GM18507 (cell line): ENCODE data around the gene TMPRSS13.

Experiments used
- DNase-seq: peaks from one replicate; pipeline ENCODE4 v3.0.0; 2011; ENCODE audit warnings: low read depth; ENCODE audit not compliant: insufficient read length; ENCODE audit errors: extremely low spot score
- FAIRE-seq: peaks from 2 replicates; lab custom pipeline; 2011; peaks lifted over from hg19 to GRCh38; lab: Jason Lieb, UNC

The TMPRSS13 gene

GRCh38 chr11:117917591-117918151 lies 11.5 kb downstream of the TMPRSS13 start:
- no peak for FAIRE-seq
- no peak for DNase-seq

GRCh38 chr11:117916956-117917355 lies 12.2 kb downstream of the TMPRSS13 start:
- DNase-seq (no peak), FAIRE-seq (no peak)

GRCh38 chr11:117915672-117916235 lies 13.4 kb downstream of the TMPRSS13 start:
- DNase-seq (no peak), FAIRE-seq (no peak)

- no peak for FAIRE-seq
Measured at GRCh38 chr11:117914991-117915618, 14.1 kb downstream of the TMPRSS13 start.

GRCh38 chr11:117914398-117914761 lies 14.8 kb downstream of the TMPRSS13 start:
- no peak for FAIRE-seq

More at GRCh38 chr11:117914991-117915618, 14.1 kb downstream of the TMPRSS13 start:
- DNase-seq: no peak

GRCh38 chr11:117913736-117914397 lies 15.3 kb downstream of the TMPRSS13 start:
- DNase-seq (no peak), FAIRE-seq (no peak)

More at GRCh38 chr11:117914398-117914761, 14.8 kb downstream of the TMPRSS13 start:
- no peak for DNase-seq

GRCh38 chr11:117912497-117912896 lies 16.7 kb downstream of the TMPRSS13 start:
- no peak for DNase-seq
- no peak for FAIRE-seq

GRCh38 chr11:117911694-117912093 lies 17.5 kb downstream of the TMPRSS13 start:
- FAIRE-seq: no peak
- no peak for DNase-seq

- FAIRE-seq (no peak), DNase-seq (no peak)
Measured at GRCh38 chr11:117910941-117911655, 18.1 kb downstream of the TMPRSS13 start.

GRCh38 chr11:117910525-117910924 lies 18.7 kb downstream of the TMPRSS13 start:
- DNase-seq: no peak
- FAIRE-seq: no peak

- no peak for DNase-seq
- no peak for FAIRE-seq
Measured at GRCh38 chr11:117909611-117910382, 19.4 kb downstream of the TMPRSS13 start.

- FAIRE-seq: no peak
- DNase-seq: no peak
Measured at GRCh38 chr11:117908959-117909610, 20.1 kb downstream of the TMPRSS13 start.

GRCh38 chr11:117908109-117908895 lies 20.9 kb downstream of the TMPRSS13 start:
- DNase-seq: no peak

GRCh38 chr11:117907276-117908108 lies 21.7 kb downstream of the TMPRSS13 start:
- FAIRE-seq (peak; percentile 9), DNase-seq (peak; percentile 38)

More at GRCh38 chr11:117908109-117908895, 20.9 kb downstream of the TMPRSS13 start:
- FAIRE-seq: no peak

- FAIRE-seq: no peak
- DNase-seq: no peak
Measured at GRCh38 chr11:117906710-117907109, 22.5 kb downstream of the TMPRSS13 start.

GRCh38 chr11:117906126-117906525 lies 23.1 kb downstream of the TMPRSS13 start:
- DNase-seq (no peak), FAIRE-seq (no peak)

- FAIRE-seq: no peak
Measured at GRCh38 chr11:117905524-117905923, 23.7 kb downstream of the TMPRSS13 start.

More at GRCh38 chr11:117905524-117905923, 23.7 kb downstream of the TMPRSS13 start:
- no peak for DNase-seq
